ENCODE data around the gene ZHX3. TPM values are rescaled to one million over a fixed set of nuclear protein-coding genes. Genes with fewer than 3 reads are reported as not detected.

ZHX3 gene
- total and polyA plus RNA-seq, 11 donors, result 10.9 to 43.9 (median 32.3) TPM

DNA sequence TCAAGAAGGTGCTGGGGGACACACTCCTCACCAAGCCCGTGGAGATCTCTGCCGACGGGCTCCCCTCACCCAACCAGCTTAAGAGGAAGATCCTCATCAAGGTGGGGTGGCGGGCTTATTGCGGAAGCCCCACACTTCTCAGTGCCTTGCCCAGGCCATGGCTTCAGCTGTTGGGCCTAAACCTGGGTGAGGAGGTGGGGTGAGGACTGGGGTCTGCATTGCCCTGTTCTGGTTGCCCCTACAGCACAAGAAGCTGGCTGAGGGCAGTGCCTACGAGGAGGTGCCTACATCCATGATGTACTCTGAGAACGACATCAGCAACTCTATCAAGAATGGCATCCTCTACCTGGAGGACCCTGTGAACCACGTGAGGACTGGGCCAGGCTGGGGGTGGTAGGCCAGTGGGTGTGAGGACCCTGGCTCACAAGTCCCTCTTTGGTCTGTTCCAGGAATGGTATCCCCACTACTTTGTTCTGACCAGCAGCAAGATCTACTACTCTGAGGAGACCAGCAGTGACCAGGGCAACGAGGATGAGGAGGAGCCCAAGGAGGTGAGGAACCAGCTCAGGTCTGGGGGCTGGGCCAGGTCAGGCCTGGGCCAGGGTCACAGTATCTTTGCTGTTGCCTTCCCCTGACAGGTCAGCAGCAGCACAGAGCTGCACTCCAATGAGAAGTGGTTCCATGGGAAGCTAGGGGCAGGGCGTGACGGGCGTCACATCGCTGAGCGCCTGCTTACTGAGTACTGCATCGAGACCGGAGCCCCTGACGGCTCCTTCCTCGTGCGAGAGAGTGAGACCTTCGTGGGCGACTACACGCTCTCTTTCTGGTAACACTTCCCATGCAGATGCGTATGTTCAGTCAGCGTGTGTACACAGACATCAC lies 152.3 kb downstream of the ZHX3 start:
- Histone ChIP-seq H3K27ac (no peak overlapping the region), H3K4me3 (no peak overlapping the region), H3K36me3 (peaks cover 4 to 97% (median 93%) of the 10 kb centered on the region in 9 donors), H3K4me1 (peaks cover 0 to 27% (median 10%) of the 10 kb centered on the region in 12 donors), H3K27me3 (no peaks in the 10 kb centered on the region), H3K9me3 (no peaks in the 10 kb centered on the region)
- no peak for ATAC-seq
- TF ChIP-seq, protein P1, sequence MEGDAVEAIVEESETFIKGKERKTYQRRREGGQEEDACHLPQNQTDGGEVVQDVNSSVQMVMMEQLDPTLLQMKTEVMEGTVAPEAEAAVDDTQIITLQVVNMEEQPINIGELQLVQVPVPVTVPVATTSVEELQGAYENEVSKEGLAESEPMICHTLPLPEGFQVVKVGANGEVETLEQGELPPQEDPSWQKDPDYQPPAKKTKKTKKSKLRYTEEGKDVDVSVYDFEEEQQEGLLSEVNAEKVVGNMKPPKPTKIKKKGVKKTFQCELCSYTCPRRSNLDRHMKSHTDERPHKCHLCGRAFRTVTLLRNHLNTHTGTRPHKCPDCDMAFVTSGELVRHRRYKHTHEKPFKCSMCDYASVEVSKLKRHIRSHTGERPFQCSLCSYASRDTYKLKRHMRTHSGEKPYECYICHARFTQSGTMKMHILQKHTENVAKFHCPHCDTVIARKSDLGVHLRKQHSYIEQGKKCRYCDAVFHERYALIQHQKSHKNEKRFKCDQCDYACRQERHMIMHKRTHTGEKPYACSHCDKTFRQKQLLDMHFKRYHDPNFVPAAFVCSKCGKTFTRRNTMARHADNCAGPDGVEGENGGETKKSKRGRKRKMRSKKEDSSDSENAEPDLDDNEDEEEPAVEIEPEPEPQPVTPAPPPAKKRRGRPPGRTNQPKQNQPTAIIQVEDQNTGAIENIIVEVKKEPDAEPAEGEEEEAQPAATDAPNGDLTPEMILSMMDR (IDR thresholded peaks at IDR 0.05), result no peak
- 89 to 93% (median 91%) methylated on average over 18 to 24 of the region's 24 CpGs for WGBS, 4 donors
- DNase-seq, result peak in 2 of 5 donors; percentile 18
- intact Hi-C loops (cut with DNase I), result no loop called here

DNA sequence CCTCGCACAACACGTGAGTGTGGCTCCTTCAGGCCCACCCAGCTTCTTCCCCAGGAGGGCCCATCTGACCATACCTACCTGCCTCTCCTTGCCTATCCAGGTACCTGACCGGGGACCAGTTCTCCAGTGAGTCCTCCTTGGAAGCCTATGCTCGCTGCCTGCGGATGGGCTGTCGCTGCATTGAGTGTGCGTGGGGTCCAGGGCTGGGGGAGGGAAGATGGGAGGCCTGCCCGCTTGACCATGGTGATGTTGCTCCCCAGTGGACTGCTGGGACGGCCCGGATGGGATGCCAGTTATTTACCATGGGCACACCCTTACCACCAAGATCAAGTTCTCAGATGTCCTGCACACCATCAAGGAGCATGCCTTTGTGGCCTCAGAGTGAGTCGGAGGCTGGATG lies 153.7 kb downstream of the ZHX3 start:
- no peak overlapping the region for H3K27ac ChIP-seq
- H3K4me1 ChIP-seq, result peaks cover 0 to 37% (median 22%) of the 10 kb centered on the region in 12 donors
- intact Hi-C loops (cut with DNase I), result no loop called here
- no peaks in the 10 kb centered on the region for H3K9me3 ChIP-seq
- no peak for ATAC-seq
- TF ChIP-seq, protein P1 (IDR thresholded peaks at IDR 0.05), result no peak
- TF ChIP-seq POLR2A (IDR thresholded peaks at IDR 0.05), result no peak
- no peak overlapping the region for H3K4me3 ChIP-seq
- peaks cover 4 to 91% (median 86%) of the 10 kb centered on the region in 9 donors for H3K36me3 ChIP-seq
- no peaks in the 10 kb centered on the region for H3K27me3 ChIP-seq
- peak in 2 of 5 donors; percentile 10 to 22 for DNase-seq
- 93 to 96% (median 95%) methylated on average over 11 of the region's 11 CpGs for WGBS, 4 donors

DNA sequence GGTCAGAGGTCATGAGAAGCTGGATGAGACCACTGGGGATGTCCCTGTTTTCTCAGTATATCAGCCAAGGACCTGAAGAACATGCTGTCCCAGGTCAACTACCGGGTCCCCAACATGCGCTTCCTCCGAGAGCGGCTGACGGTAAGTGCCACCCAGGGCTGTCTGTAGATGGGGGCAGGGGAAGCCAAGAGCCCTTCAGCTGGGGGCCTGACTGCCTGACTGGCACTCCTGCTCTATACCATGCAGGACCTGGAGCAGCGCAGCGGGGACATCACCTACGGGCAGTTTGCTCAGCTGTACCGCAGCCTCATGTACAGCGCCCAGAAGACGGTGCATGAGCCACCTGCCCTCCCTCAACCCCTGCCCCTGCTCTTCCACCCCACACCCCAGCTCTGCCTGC lies 155.1 kb downstream of the ZHX3 start:
- ATAC-seq, result peak in 1 of 4 donors; percentile 10
- Histone ChIP-seq H3K27ac (peak overlapping the region in 1 of 12 donors; percentile 11), H3K36me3 (peaks cover 4 to 77% (median 72%) of the 10 kb centered on the region in 9 donors), H3K4me3 (no peak overlapping the region), H3K9me3 (no peaks in the 10 kb centered on the region), H3K4me1 (peaks cover 0 to 51% (median 37%) of the 10 kb centered on the region in 12 donors), H3K27me3 (no peaks in the 10 kb centered on the region)
- TF ChIP-seq POLR2A (IDR thresholded peaks at IDR 0.05), result no peak
- TF ChIP-seq, protein P1 (IDR thresholded peaks at IDR 0.05), result no peak
- intact Hi-C loops (cut with DNase I), result no loop called here
- WGBS, 4 donors, result 95 to 100% (median 95%) methylated on average over 8 to 11 of the region's 11 CpGs
- no peak for DNase-seq

DNA sequence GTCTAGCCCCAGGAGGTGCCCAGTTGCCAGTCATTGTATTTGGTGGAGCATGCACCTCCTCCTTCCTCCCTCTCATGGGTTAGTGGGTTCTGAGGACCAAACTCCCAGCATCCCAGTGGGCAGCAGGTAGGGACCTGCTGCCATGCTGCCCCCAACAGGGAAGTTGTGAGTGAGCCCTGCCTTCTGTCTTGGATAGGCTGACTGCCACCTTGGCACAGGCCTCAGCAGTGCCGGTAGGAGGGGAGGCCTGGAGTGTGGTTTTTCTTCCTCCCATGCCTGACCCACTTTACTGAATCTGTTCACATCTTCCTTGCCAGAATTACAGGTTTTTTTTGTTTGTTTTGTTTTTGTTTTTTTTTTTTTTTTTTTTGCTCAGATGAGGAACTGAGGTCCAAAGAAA lies 155.6 kb downstream of the ZHX3 start:
- DNase-seq, result no peak
- intact Hi-C loops (cut with DNase I), result no loop called here
- WGBS, 4 donors, result 12 to 19% (median 17%) methylated on average over 1 of the region's 1 CpG
- TF ChIP-seq POLR2A (IDR thresholded peaks at IDR 0.05), result no peak
- TF ChIP-seq, protein P1 (IDR thresholded peaks at IDR 0.05), result no peak
- peaks cover 0 to 56% (median 40%) of the 10 kb centered on the region in 12 donors for H3K4me1 ChIP-seq
- H3K4me3 ChIP-seq, result no peak overlapping the region
- H3K36me3 ChIP-seq, result peaks cover 4 to 72% (median 66%) of the 10 kb centered on the region in 9 donors
- peak in 2 of 4 donors; percentile 23 to 28 for ATAC-seq
- H3K9me3 ChIP-seq, result no peaks in the 10 kb centered on the region
- no peaks in the 10 kb centered on the region for H3K27me3 ChIP-seq
- H3K27ac ChIP-seq, result peak overlapping the region in 2 of 12 donors; percentile 10 to 27

All from heart left ventricle (tissue), 16 donors.